Stimulated activated CD8-positive, alpha-beta memory T cell treated with anti-CD3 and anti-CD28 coated beads, Interleukin-12 subunit alpha, Interleukin-12 subunit beta, amount 100 ng/mL, for 24 hours (primary cell): ENCODE data around the gene MAPRE2.

Source experiments
- DNase-seq: peaks from one replicate; pipeline ENCODE4 v3.0.0-alpha.2; 2020; ENCODE audit errors: extremely low read depth

MAPRE2 gene

GRCh38 chr18:35038029-35038428, 3.2 kb upstream of the MAPRE2 start:
- no peak for DNase-seq

GRCh38 chr18:35038881-35039491, 2.2 kb upstream of the MAPRE2 start:
- DNase-seq, result no peak

GRCh38 chr18:35040638-35040987, 600 bp upstream of the MAPRE2 start:
- DNase-seq, result no peak

- no peak for DNase-seq
These were observed 688 bp downstream of the MAPRE2 start for GRCh38 chr18:35041815-35042387.

GRCh38 chr18:35042389-35043071, 1.3 kb downstream of the MAPRE2 start:
- DNase-seq, result no peak

- no peak for DNase-seq
These were observed 2.0 kb downstream of the MAPRE2 start for GRCh38 chr18:35043207-35043606.

GRCh38 chr18:35045121-35045520, 3.9 kb downstream of the MAPRE2 start:
- no peak for DNase-seq

- DNase-seq, result no peak
These were observed 4.6 kb downstream of the MAPRE2 start for GRCh38 chr18:35045806-35046205.

- no peak for DNase-seq
These were observed 6.6 kb downstream of the MAPRE2 start for GRCh38 chr18:35047697-35048292.

- DNase-seq, result no peak
These were observed 8.2 kb downstream of the MAPRE2 start for GRCh38 chr18:35049111-35050027.

- no peak for DNase-seq
These were observed 8.9 kb downstream of the MAPRE2 start for GRCh38 chr18:35050028-35050546.

- DNase-seq, result no peak
These were observed 9.5 kb downstream of the MAPRE2 start for GRCh38 chr18:35050705-35051195.

GRCh38 chr18:35051641-35052377, 10.6 kb downstream of the MAPRE2 start:
- no peak for DNase-seq

- DNase-seq, result no peak
These were observed 13.2 kb downstream of the MAPRE2 start for GRCh38 chr18:35054401-35054800.

- no peak for DNase-seq
These were observed 13.9 kb downstream of the MAPRE2 start for GRCh38 chr18:35055105-35055504.

GRCh38 chr18:35055726-35056125, 14.5 kb downstream of the MAPRE2 start:
- DNase-seq, result no peak

GRCh38 chr18:35059280-35059927, 18.2 kb downstream of the MAPRE2 start:
- DNase-seq, result no peak

- no peak for DNase-seq
These were observed 19.1 kb downstream of the MAPRE2 start for GRCh38 chr18:35060122-35060815.

GRCh38 chr18:35061336-35061735, 20.1 kb downstream of the MAPRE2 start:
- DNase-seq, result no peak

GRCh38 chr18:35061804-35062203, 20.6 kb downstream of the MAPRE2 start:
- DNase-seq, result no peak
